Lung (tissue), 13 donors: ENCODE data around the gene GOSR2. TPM values are rescaled to one million over a fixed set of nuclear protein-coding genes. Genes with fewer than 3 reads are reported as not detected.
"Not testable (repeated sequence)": the region's sequence is repeated elsewhere in the genome, so short reads cannot be mapped to it uniquely, and the experiment has no call there.

Experiments
- ATAC-seq: fragments of 200-7000 bp; cut with Tn5 transposase; one replicate; pipeline ENCODE4 v1.9.1; 2020; ENCODE audit warnings: moderate number of reproducible peaks; ENCODE audit not compliant: insufficient read depth, low FRiP score
- DNase-seq, 3 donors: peaks; one replicate each; pipeline ENCODE4 v3.0.0-alpha.2; 2013 to 2017
- H3K27ac ChIP-seq, 2 donors: one replicate each; pipeline ENCODE4 v1.5.1; 2013; ENCODE audit warnings: mild to moderate bottlenecking in 2 of 2, moderate library complexity in 2 of 2, control low read depth in 1 of 2, inconsistent platforms in 1 of 2, low read depth in 1 of 2, low read length in 1 of 2
- H3K27me3 ChIP-seq, 3 donors: one replicate each; pipeline ENCODE4 v1.5.1; 2013; ENCODE audit warnings: low read length in 2 of 3; ENCODE audit not compliant: control insufficient read depth in 3 of 3, insufficient read depth in 3 of 3
- H3K36me3 ChIP-seq, 4 donors: one replicate each; pipeline ENCODE4 v1.5.1; 2013; ENCODE audit warnings: low read length in 4 of 4, mild to moderate bottlenecking in 1 of 4, moderate library complexity in 1 of 4; ENCODE audit not compliant: control insufficient read depth in 4 of 4, insufficient read depth in 4 of 4
- H3K4me1 ChIP-seq, 5 donors: one replicate each; pipeline ENCODE4 v1.5.1; 2013; ENCODE audit warnings: low read length in 5 of 5, mild to moderate bottlenecking in 2 of 5, moderate library complexity in 1 of 5; ENCODE audit not compliant: control insufficient read depth in 5 of 5, insufficient read depth in 5 of 5
- H3K4me3 ChIP-seq: one replicate; pipeline ENCODE4 v1.5.1; 2013; ENCODE audit warnings: mild to moderate bottlenecking, control low read depth, moderate library complexity
- H3K9ac ChIP-seq, 2 donors: one replicate each; pipeline ENCODE4 v1.5.1; 2013; ENCODE audit warnings: low read length in 2 of 2, control low read depth in 1 of 2; ENCODE audit not compliant: insufficient read depth in 1 of 2
- H3K9me3 ChIP-seq, 4 donors: one replicate each; pipeline ENCODE4 v1.5.1; 2013; ENCODE audit warnings: low read length in 3 of 4, mild to moderate bottlenecking in 1 of 4, moderate library complexity in 1 of 4; ENCODE audit not compliant: control insufficient read depth in 4 of 4, insufficient read depth in 3 of 4
- CTCF ChIP-seq: IDR thresholded peaks from 2 replicates; pipeline ENCODE4 v1.5.1; 2012; ENCODE audit warnings: mild to moderate bottlenecking; ENCODE audit errors: control extremely low read depth, extremely low read depth
- WGBS, 2 donors: extraction: QIAGEN DNeasy Blood & Tissue Kit; methylation state at CpG; one replicate each; pipeline ENCODE4 v1.1.7; 2013; 5-methylcytosine and 5-hydroxymethylcytosine counted together
- polyA plus RNA-seq, 2 donors: library from polyadenylated mRNA; stranded (reverse); fragments of 200-250 nt; gene quantifications; one replicate each; pipeline ENCODE4 v1.2.1, GENCODE V29; 2013
- small RNA-seq: library from RNA; depleted of rRNA; stranded (forward); fragments of <200 nt; gene quantifications from one replicate; pipeline ENCODE3, GENCODE V24; 2014; ENCODE audit warnings: low replicate concordance
- total RNA-seq, 2 donors: library from RNA; depleted of rRNA in 1 of 2; stranded (reverse); fragments of >200 nt in 1 of 2; gene quantifications; one replicate each; pipeline ENCODE4 v1.2.1, GENCODE V29; 2014 to 2021
- donor health status: control.
- donor health status: control.
- donor health status: Bipolar disorder and iron deficiency.
- donor health status: healthy.
- donor health status: DM: yes; HTN: yes; CAD: no.

GOSR2 gene
- total and polyA plus RNA-seq, 4 donors = 22.4 to 52.9 (median 42.0) TPM

GRCh38 chr17:46986366-46986765, 63.4 kb downstream of the GOSR2 start:
- no peak for TF ChIP-seq CTCF
- ATAC-seq = no peak
- 81 to 82% methylated on average over 7 of the region's 7 CpGs for WGBS, 2 donors

GRCh38 chr17:46987927-46988326, 65.0 kb downstream of the GOSR2 start:
- H3K36me3 ChIP-seq, ATAC-seq, H3K4me1 ChIP-seq, H3K9me3 ChIP-seq, H3K9ac ChIP-seq, DNase-seq, H3K27ac ChIP-seq, H3K27me3 ChIP-seq, H3K4me3 ChIP-seq: not testable (repeated sequence)
- WGBS, 2 donors = 85 to 89% methylated on average over 5 of the region's 5 CpGs

More at GRCh38 chr17:46986366-46986765, 63.4 kb downstream of the GOSR2 start:
- H3K9ac ChIP-seq = no peak overlapping the region
- no peaks in the 10 kb centered on the region for H3K4me1 ChIP-seq
- peaks cover 0 to 4% (median under 1%) of the 10 kb centered on the region in 3 donors for H3K27me3 ChIP-seq
- DNase-seq = no peak
- H3K9me3 ChIP-seq = no peaks in the 10 kb centered on the region
- H3K36me3 ChIP-seq = no peaks in the 10 kb centered on the region
- no peak overlapping the region for H3K27ac ChIP-seq
- H3K4me3 ChIP-seq = no peak overlapping the region

- WGBS, 2 donors = 63 to 65% methylated on average over 11 of the region's 11 CpGs
- H3K9ac ChIP-seq = no peak overlapping the region
- ATAC-seq (no peak), DNase-seq (no peak)
- no peaks in the 10 kb centered on the region for H3K27me3 ChIP-seq
- H3K4me3 ChIP-seq = no peak overlapping the region
- H3K4me1 ChIP-seq = no peaks in the 10 kb centered on the region
- no peak for TF ChIP-seq CTCF
- no peak overlapping the region for H3K27ac ChIP-seq
- no peaks in the 10 kb centered on the region for H3K9me3 ChIP-seq
- H3K36me3 ChIP-seq = no peaks in the 10 kb centered on the region
Measured at GRCh38 chr17:46989637-46990431, 66.9 kb downstream of the GOSR2 start.

DNA sequence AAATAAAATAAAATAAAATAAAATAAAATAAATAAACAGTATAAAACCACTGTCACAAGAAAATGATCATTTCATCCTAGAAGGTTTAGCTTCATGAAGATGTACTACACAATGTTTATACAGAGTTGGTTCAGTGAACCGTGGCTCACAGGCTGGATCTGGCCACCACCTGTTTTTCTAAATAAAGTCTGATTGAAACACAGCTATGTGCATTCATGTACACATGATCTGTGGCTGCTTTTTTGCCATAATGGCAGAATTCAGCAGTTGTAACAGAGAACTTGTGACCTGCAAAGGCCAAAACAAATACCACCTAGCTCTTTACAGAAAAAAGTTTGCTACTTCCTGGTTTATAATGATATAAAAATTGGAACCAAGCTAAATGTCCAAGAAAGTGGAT, 68.7 kb downstream of the GOSR2 start:
- H3K27ac ChIP-seq = no peak overlapping the region
- no peaks in the 10 kb centered on the region for H3K36me3 ChIP-seq
- H3K4me1 ChIP-seq = no peaks in the 10 kb centered on the region
- no peak overlapping the region for H3K9ac ChIP-seq
- DNase-seq = no peak
- ATAC-seq = no peak
- no peak overlapping the region for H3K4me3 ChIP-seq
- no peak for TF ChIP-seq CTCF
- no peaks in the 10 kb centered on the region for H3K27me3 ChIP-seq
- WGBS, 2 donors = 74 to 81% methylated on average over 1 of the region's 1 CpG
- no peaks in the 10 kb centered on the region for H3K9me3 ChIP-seq

Small RNA genes lying within 50 kb of the gene (small RNA-seq; reads per million reads assigned to genes)
- gene MIR5089 = not detected
- gene RNU6ATAC3P = not detected

Other genes starting within 250 kb of the GOSR2 start
- 1 to 10 TPM in 1 of 2 donors, under 1 TPM in 1; 0.74 to 2.9 TPM for gene WNT3, start 104.5 kb upstream of the GOSR2 start, total RNA-seq
- 1 to 10 TPM; 1.2 to 1.6 TPM for gene WNT3, start 104.5 kb upstream of the GOSR2 start, polyA plus RNA-seq
- under 1 TPM; 0.11 to 0.15 TPM for gene WNT9B, start 71.6 kb upstream of the GOSR2 start, total RNA-seq
- gene WNT9B, start 71.6 kb upstream of the GOSR2 start, polyA plus RNA-seq = under 1 TPM; 0.18 to 0.33 TPM
- under 1 TPM in 1 of 2 donors, not detected in 1; 0.37 TPM for gene RPRML, start 56.1 kb downstream of the GOSR2 start, total RNA-seq
- under 1 TPM in 1 of 2 donors, not detected in 1; 0.10 TPM for gene RPRML, start 56.1 kb downstream of the GOSR2 start, polyA plus RNA-seq